RWPE1 (cell line): ENCODE data around the gene SUGCT.

Experiments
- CTCF ChIA-PET: fragments of 350-600 bp; sonication (Branson Sonifier 250); formaldehyde crosslinking; extraction: SDS; loops from one replicate; lab custom pipeline; 2021; lab: Yijun Ruan, JAX
- POLR2A ChIA-PET: fragments of 400-600 bp; formaldehyde crosslinking; extraction: SDS; loops from one replicate; lab custom pipeline; 2020; ENCODE audit warnings: antibody characterized with exemption; ENCODE audit not compliant: low non-redundant PET; lab: Yijun Ruan, JAX
- DNase-seq: peaks from one replicate; pipeline ENCODE4 v3.0.0; 2012; ENCODE audit warnings: low spot score
- H3K27ac ChIP-seq: fragments of 450-650 bp; 2 replicates; pipeline ENCODE4 v1.5.1; 2017
- TF ChIP-seq, protein P1 (sequence below): fragments of 450-650 bp; conservative IDR thresholded peaks from 2 replicates; pipeline ENCODE4 v1.5.1; 2017; ENCODE audit warnings: low read depth, mild to moderate bottlenecking

Gene SUGCT

DNA sequence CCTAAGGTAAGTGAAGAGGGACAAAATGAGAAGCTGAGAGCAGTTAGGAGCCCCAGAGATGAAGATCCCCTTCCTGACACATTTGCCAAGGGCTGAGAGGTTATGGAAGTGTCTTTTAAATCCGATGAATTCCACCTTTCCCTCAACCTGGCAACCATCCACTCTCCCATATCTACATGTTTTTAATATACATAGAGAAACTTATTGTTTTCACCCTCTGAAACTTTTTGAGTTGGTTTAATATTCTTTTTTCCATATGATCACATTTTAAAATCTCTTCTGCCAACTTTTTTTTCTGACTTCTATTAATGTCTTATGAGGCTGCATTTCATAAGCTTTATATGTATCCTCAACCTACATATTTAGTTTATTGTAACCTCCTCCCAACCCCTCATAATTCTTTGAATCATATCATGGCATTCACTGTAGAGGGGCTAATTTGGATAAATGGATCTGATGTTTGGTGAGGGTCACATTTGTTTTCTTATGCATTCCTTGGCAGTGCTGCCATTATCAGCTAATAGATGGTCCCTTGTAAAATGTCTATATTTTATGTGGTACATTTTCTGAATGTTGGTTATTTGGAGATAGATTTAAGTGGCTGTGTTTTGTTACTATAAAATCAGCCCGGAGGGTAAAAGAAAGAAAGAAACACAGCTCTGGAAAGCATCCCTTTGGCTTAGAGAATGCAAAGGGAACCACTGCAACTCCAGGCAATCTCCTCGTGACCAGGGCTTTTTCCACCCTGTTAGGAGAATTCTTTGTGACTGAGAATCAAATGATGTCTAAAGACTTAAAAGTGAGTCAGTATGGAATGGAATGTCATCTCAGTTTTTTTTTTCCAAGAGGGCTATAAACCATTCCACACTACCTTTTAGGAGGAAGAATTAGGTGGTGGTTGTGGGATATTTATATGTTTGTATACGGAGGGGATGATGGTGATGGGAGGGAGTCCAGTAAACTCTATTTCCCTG lies 334.4 kb downstream of the SUGCT start:
- no peak for DNase-seq
- TF ChIP-seq, protein P1, sequence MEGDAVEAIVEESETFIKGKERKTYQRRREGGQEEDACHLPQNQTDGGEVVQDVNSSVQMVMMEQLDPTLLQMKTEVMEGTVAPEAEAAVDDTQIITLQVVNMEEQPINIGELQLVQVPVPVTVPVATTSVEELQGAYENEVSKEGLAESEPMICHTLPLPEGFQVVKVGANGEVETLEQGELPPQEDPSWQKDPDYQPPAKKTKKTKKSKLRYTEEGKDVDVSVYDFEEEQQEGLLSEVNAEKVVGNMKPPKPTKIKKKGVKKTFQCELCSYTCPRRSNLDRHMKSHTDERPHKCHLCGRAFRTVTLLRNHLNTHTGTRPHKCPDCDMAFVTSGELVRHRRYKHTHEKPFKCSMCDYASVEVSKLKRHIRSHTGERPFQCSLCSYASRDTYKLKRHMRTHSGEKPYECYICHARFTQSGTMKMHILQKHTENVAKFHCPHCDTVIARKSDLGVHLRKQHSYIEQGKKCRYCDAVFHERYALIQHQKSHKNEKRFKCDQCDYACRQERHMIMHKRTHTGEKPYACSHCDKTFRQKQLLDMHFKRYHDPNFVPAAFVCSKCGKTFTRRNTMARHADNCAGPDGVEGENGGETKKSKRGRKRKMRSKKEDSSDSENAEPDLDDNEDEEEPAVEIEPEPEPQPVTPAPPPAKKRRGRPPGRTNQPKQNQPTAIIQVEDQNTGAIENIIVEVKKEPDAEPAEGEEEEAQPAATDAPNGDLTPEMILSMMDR: no peak
- H3K27ac ChIP-seq: no peak overlapping the region
- CTCF ChIA-PET: no interaction called here
- POLR2A ChIA-PET: no interaction called here

DNA sequence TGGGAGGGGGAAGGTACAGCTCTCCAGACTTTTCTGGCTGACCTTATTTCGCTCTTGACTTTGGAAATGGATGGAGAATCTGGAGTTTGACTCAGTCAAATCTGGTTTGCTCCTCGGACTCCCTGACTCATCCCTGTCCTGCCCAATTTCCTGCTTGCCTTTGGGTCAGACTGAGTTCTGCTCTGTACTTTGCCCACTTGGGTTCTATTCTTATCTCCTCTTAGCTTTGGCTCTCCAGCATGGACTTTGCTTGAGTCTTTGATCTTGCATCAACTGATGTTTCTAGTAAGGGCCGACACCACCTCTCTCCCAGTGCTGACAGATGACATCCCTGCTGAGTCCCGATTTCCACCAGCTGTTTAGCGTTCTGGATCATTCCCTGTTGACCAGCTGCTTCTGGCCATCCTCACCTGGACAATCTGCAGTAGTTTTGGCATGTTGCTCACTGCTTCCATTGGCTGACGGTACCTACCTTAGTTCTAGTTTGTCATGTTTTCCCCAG lies 335.3 kb downstream of the SUGCT start:
- TF ChIP-seq, protein P1: no peak
- ChIA-PET POLR2A (no interaction called here), CTCF (no interaction called here)
- DNase-seq: no peak
- no peak overlapping the region for H3K27ac ChIP-seq

DNA sequence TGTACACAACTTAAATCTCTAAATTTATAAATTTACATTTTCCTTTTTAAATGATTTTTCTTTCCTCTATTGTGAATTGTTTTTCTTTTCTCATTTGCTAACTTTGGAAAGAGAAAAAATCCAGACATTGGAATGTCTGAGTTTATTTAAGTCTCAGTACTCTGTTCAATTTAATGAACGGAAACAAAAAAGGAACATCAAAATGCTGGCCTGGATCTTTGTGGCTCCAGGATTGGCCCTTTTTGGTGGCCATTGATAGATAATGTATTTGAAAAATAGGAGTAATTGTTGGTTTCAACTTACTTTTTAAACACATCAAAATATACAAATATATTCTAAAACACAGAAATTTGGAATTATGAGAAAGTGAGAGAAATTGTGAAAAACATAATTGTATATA lies 336.0 kb downstream of the SUGCT start:
- DNase-seq: no peak
- TF ChIP-seq, protein P1: no peak
- H3K27ac ChIP-seq: no peak overlapping the region
- ChIA-PET POLR2A (no interaction called here), CTCF (no interaction called here)

DNA sequence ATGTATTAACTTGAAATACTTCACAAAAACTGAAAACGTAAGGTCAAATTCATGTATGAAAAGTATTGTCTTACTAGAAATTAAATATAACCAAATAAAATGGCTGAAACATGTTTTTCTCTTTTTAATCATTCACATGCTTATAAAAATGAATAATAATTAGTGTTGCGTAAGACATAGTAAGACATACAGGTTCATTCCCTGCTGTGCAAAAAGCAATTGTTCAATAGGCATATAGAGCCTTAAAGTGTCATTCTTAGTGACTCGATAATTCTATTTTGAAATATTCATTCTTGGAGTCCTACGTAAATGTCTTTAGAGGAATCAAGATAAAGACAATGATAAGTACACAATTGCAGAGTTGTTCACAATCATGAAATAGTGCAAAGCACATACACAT lies 337.1 kb downstream of the SUGCT start:
- TF ChIP-seq, protein P1: no peak
- ChIA-PET CTCF (interaction anchor here (0.7 kb wide), 1 partner anchor 344 kb away, joined by 3 read pairs; no protein-coding TSS in a partner anchor), POLR2A (no interaction called here)
- H3K27ac ChIP-seq: no peak overlapping the region
- DNase-seq: no peak

DNA sequence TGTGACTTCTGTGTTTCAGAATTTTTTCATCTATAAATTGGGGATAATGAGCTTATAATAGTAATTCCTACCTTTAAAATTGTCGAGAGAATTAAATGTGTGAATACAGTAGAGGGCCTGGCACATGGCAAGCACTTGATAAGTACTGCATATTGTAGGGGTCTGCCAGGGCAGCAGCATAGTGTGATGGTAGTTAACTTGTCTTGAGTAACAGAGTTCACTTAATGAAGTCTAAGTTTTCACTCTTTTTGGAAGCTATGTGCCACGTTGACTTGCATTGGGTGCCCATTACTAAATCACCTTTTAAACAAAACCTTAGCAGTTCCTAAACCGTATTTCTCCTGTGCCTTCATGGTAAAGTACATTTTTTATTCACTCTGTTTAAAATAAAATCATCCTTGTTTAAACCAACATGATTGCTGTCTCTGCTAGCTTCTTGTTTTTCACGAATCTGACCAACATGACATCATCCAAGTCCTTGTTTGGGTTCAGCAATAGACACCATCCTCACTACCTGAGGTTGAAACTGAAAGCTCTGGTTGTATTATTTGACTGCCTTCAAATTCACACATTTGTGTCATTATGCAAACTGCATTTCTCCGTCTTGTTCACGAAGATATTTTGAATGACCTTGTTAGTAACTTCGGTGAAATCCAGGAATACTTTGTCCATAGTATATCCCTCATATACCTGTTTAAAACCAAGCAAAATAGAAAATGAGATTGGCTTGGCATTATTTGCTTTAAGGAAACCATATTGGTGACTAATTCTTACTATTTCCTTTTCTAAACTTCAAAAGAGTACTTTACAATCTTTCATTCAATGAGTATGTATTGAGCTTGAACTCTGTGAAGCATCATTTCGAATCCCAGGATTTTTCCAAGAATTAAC lies 340.2 kb downstream of the SUGCT start:
- DNase-seq: no peak
- CTCF ChIA-PET: no interaction called here
- TF ChIP-seq, protein P1: no peak
- POLR2A ChIA-PET: no interaction called here
- H3K27ac ChIP-seq: no peak overlapping the region

DNA sequence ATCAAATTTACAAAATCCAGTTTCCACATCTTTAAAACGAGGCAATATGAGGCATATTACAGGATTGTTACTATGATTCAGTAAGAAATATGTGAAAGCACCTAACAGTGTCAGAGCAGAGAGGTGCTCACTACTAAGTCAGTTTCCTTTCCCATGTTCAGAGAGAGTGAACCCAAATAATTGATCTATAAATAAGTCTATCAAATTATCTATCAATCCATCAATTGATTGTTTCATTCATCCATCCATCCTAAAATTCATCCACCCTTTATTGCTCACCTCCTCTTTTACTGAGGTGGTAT lies 340.8 kb downstream of the SUGCT start:
- H3K27ac ChIP-seq: no peak overlapping the region
- CTCF ChIA-PET: no interaction called here
- POLR2A ChIA-PET: no interaction called here
- TF ChIP-seq, protein P1: no peak
- no peak for DNase-seq
